H1 (cell line): ENCODE measurements around the gene HTR1B. TPM values are rescaled to one million over a fixed set of nuclear protein-coding genes. Genes with fewer than 3 reads are reported as not detected.

Experiments
- CTCF ChIA-PET: fragments of 300-600 bp; sonication (Branson Sonifier 250); formaldehyde crosslinking; loops from one replicate; lab custom pipeline; 2021; ENCODE audit not compliant: partially characterized antibody; lab: Charles Lee
- POLR2A ChIA-PET: fragments of 300-600 bp; sonication (Branson Sonifier 250); formaldehyde crosslinking; loops from one replicate; lab custom pipeline; 2021; ENCODE audit warnings: inconsistent platforms; ENCODE audit not compliant: partially characterized antibody; lab: Charles Lee
- DNase-seq, 2 experiments: peaks; one replicate each; pipeline versions ENCODE4 v3.0.0 to v3.0.0-alpha.2; 2010 to 2022; ENCODE audit warnings: low spot score in 2 of 2, low read depth in 1 of 2, mixed read lengths in 1 of 2
- FAIRE-seq: peaks from 2 replicates; lab custom pipeline; 2011; peaks lifted over from hg19 to GRCh38; lab: Jason Lieb, UNC
- H2AFZ ChIP-seq: 2 replicates; pipeline ENCODE4 v1.8.1; 2012; ENCODE audit warnings: low read length, inconsistent platforms
- H2AK5ac ChIP-seq: 2 replicates; pipeline ENCODE4 v1.6.1; 2013; ENCODE audit warnings: low read depth, low read length
- H2BK120ac ChIP-seq: replicated peaks from 2 replicates; pipeline ENCODE3; 2013; ENCODE audit warnings: low read depth, low read length, inconsistent platforms
- H2BK12ac ChIP-seq: 2 replicates; pipeline ENCODE4 v1.6.1; 2013; ENCODE audit warnings: low read depth, low read length
- H2BK15ac ChIP-seq: 2 replicates; pipeline ENCODE4 v1.6.1; 2013; ENCODE audit warnings: low read length
- H2BK20ac ChIP-seq: 2 replicates; pipeline ENCODE4 v1.6.1; 2013; ENCODE audit warnings: low read length
- H2BK5ac ChIP-seq: 2 replicates; pipeline ENCODE4 v1.6.1; 2013; ENCODE audit warnings: low read depth, low read length
- H3K14ac ChIP-seq: 2 replicates; pipeline ENCODE4 v1.6.1; 2013; ENCODE audit warnings: inconsistent platforms; ENCODE audit not compliant: insufficient read length
- H3K18ac ChIP-seq: 2 replicates; pipeline ENCODE4 v1.6.1; 2013; ENCODE audit warnings: low read length; ENCODE audit errors: extremely low read depth
- H3K23ac ChIP-seq: 2 replicates; pipeline ENCODE4 v1.6.1; 2013; ENCODE audit warnings: inconsistent platforms; ENCODE audit not compliant: insufficient read length
- H3K23me2 ChIP-seq: 2 replicates; pipeline ENCODE4 v1.6.1; 2013; ENCODE audit warnings: low read depth, low read length
- H3K27ac ChIP-seq: 2 replicates; pipeline ENCODE4 v1.6.1; 2011; ENCODE audit warnings: low read depth, low read length, inconsistent platforms
- H3K27me3 ChIP-seq, 4 experiments: replicated peaks in 1 of 4; 1 replicate in 1 of 4; 2 replicates in 3 of 4; pipeline versions ENCODE4 v1.6.1 to v1.8.1; 2011 to 2013; ENCODE audit warnings: low read length in 3 of 4, mild to moderate bottlenecking in 3 of 4, inconsistent platforms in 2 of 4, mixed read lengths in 2 of 4, moderate library complexity in 1 of 4; ENCODE audit not compliant: control insufficient read depth in 3 of 4, insufficient read depth in 3 of 4; ENCODE audit errors: extremely low read depth in 1 of 4
- H3K36me3 ChIP-seq, 4 experiments: 2 replicates each; pipeline versions ENCODE4 v1.6.1 to v1.8.1; 2011 to 2013; ENCODE audit warnings: mild to moderate bottlenecking in 4 of 4, low read length in 3 of 4, moderate library complexity in 2 of 4, control low read depth in 1 of 4, inconsistent platforms in 1 of 4; ENCODE audit not compliant: insufficient read depth in 4 of 4, control insufficient read depth in 2 of 4
- H3K4ac ChIP-seq: replicated peaks from 2 replicates; pipeline ENCODE3; 2013; ENCODE audit warnings: low read length, low read depth, mixed read lengths, inconsistent platforms; ENCODE audit not compliant: insufficient read length
- H3K4me1 ChIP-seq, 4 experiments: replicated peaks in 1 of 4; 1 replicate in 1 of 4; 2 replicates in 3 of 4; pipeline versions ENCODE4 v1.6.1 to v1.8.1; 2011 to 2013; ENCODE audit warnings: low read length in 3 of 4, inconsistent platforms in 2 of 4, mixed read lengths in 1 of 4; ENCODE audit not compliant: insufficient read depth in 4 of 4, control insufficient read depth in 3 of 4
- H3K4me2 ChIP-seq, 2 experiments: 2 replicates each; pipeline versions ENCODE4 v1.6.1 to v1.8.1; 2011 to 2013; ENCODE audit warnings: low read depth in 2 of 2, low read length in 2 of 2, control low read depth in 1 of 2, inconsistent platforms in 1 of 2, mild to moderate bottlenecking in 1 of 2; ENCODE audit not compliant: insufficient read depth in 1 of 2
- H3K4me3 ChIP-seq, 4 experiments: fragments of 200-600, 300-600 bp in 1 of 4; sonication (generic), shearing (Covaris generic), sonication (Bioruptor Twin) in 1 of 4; 2 replicates each; pipeline versions ENCODE4 v1.5.1 to v1.8.1; 2011 to 2016; ENCODE audit warnings: low read length in 4 of 4, low read depth in 3 of 4, control low read depth in 2 of 4, inconsistent platforms in 2 of 4, mild to moderate bottlenecking in 2 of 4, mixed read lengths in 1 of 4, moderate library complexity in 1 of 4; ENCODE audit not compliant: insufficient read depth in 2 of 4; ENCODE audit errors: extremely low read depth in 1 of 4
- H3K56ac ChIP-seq: replicated peaks from 2 replicates; pipeline ENCODE3; 2013; ENCODE audit warnings: low read depth, mild to moderate bottlenecking, mixed read lengths, low read length, inconsistent platforms; ENCODE audit not compliant: insufficient read length
- H3K79me1 ChIP-seq: 2 replicates; pipeline ENCODE4 v1.6.1; 2013; ENCODE audit warnings: low read depth, low read length, control low read depth
- H3K79me2 ChIP-seq, 2 experiments: 2 replicates each; pipeline versions ENCODE4 v1.6.1 to v1.8.1; 2012 to 2013; ENCODE audit warnings: low read length in 2 of 2, mild to moderate bottlenecking in 2 of 2, inconsistent platforms in 1 of 2; ENCODE audit not compliant: insufficient read depth in 2 of 2, control insufficient read depth in 1 of 2
- H3K9ac ChIP-seq, 4 experiments: replicated peaks in 1 of 4; 1 replicate in 1 of 4; 2 replicates in 3 of 4; pipeline versions ENCODE4 v1.6.1 to v1.8.1; 2011 to 2013; ENCODE audit warnings: low read depth in 3 of 4, low read length in 3 of 4, control low read depth in 2 of 4, mild to moderate bottlenecking in 2 of 4, moderate library complexity in 2 of 4, inconsistent platforms in 1 of 4; ENCODE audit errors: extremely low read depth in 1 of 4
- H3K9me3 ChIP-seq, 2 experiments: 2 replicates each; pipeline versions ENCODE4 v1.6.1 to v1.8.1; 2012 to 2013; ENCODE audit warnings: mild to moderate bottlenecking in 2 of 2, moderate library complexity in 2 of 2, control low read depth in 1 of 2, inconsistent platforms in 1 of 2, low read depth in 1 of 2, low read length in 1 of 2, mixed read lengths in 1 of 2; ENCODE audit not compliant: insufficient read depth in 2 of 2
- H4K20me1 ChIP-seq, 2 experiments: replicated peaks in 1 of 2; 2 replicates each; pipeline versions ENCODE3 to v1.8.1; 2011 to 2013; ENCODE audit warnings: inconsistent platforms in 2 of 2, low read length in 2 of 2, mild to moderate bottlenecking in 1 of 2; ENCODE audit not compliant: insufficient read depth in 2 of 2, control insufficient read depth in 1 of 2
- H4K5ac ChIP-seq: 2 replicates; pipeline ENCODE4 v1.6.1; 2013; ENCODE audit warnings: low read length, low read depth, mixed read lengths, inconsistent platforms; ENCODE audit not compliant: insufficient read length
- H4K8ac ChIP-seq: 2 replicates; pipeline ENCODE4 v1.8.0; 2013; ENCODE audit warnings: mild to moderate bottlenecking, moderate library complexity, low read length, inconsistent platforms; ENCODE audit not compliant: insufficient read depth; ENCODE audit errors: extremely low read depth
- H4K91ac ChIP-seq: replicated peaks from 2 replicates; pipeline ENCODE3; 2013; ENCODE audit warnings: low read length, mixed read lengths, inconsistent platforms; ENCODE audit not compliant: insufficient read length
- ASH2L ChIP-seq: fragments of 200-600, 300-600 bp; sonication (generic); IDR thresholded peaks from one replicate; pipeline ENCODE4 v1.7.1; 2017; ENCODE audit warnings: low read length
- CEBPB ChIP-seq: IDR thresholded peaks from 2 replicates; pipeline ENCODE4 v1.6.1; 2012; ENCODE audit warnings: low read depth, low read length
- CHD1 ChIP-seq: IDR thresholded peaks from 2 replicates; pipeline ENCODE4 v1.6.1; 2012; ENCODE audit warnings: low read depth, low read length, improper control_type of control experiment
- CREB1 ChIP-seq: IDR thresholded peaks from 2 replicates; pipeline ENCODE4 v1.6.1; 2012; ENCODE audit warnings: inconsistent platforms
- EP300 ChIP-seq, 2 experiments: IDR thresholded peaks; 1 replicate in 1 of 2; 2 replicates in 1 of 2; pipeline ENCODE4 v1.6.1; 2011 to 2012; ENCODE audit warnings: low read depth in 2 of 2, low read length in 2 of 2, mild to moderate bottlenecking in 2 of 2, borderline replicate concordance in 1 of 2, inconsistent platforms in 1 of 2, moderate library complexity in 1 of 2
- FOSL1 ChIP-seq: IDR thresholded peaks from 2 replicates; pipeline ENCODE4 v1.6.1; 2011; ENCODE audit warnings: mild to moderate bottlenecking, low read depth, low read length, moderate library complexity; ENCODE audit not compliant: insufficient read depth
- HDAC2 ChIP-seq, 2 experiments: fragments of 300-600 bp in 1 of 2; sonication (generic) in 1 of 2; IDR thresholded peaks; 2 replicates each; pipeline ENCODE4 v1.6.1; 2011 to 2012; ENCODE audit warnings: low read depth in 2 of 2, low read length in 2 of 2, mild to moderate bottlenecking in 2 of 2, moderate library complexity in 2 of 2, borderline replicate concordance in 1 of 2, inconsistent platforms in 1 of 2
- PHF8 ChIP-seq: fragments of 200-600 bp; sonication (generic); conservative IDR thresholded peaks from 2 replicates; pipeline ENCODE4 v1.7.1; 2012; ENCODE audit warnings: low read depth, mild to moderate bottlenecking, inconsistent platforms, low read length, moderate library complexity
- POLR2A ChIP-seq, 2 experiments: IDR thresholded peaks; 1 replicate in 1 of 2; 2 replicates in 1 of 2; pipeline ENCODE4 v1.6.1; 2011; ENCODE audit warnings: low read depth in 2 of 2, low read length in 2 of 2, mild to moderate bottlenecking in 2 of 2; ENCODE audit errors: control extremely low read depth in 1 of 2
- POLR2AphosphoS5 ChIP-seq: IDR thresholded peaks from 2 replicates; pipeline ENCODE4 v1.6.1; 2011; ENCODE audit warnings: low read depth, low read length
- SP1 ChIP-seq: IDR thresholded peaks from 2 replicates; pipeline ENCODE4 v1.6.1; 2011; ENCODE audit warnings: low read depth, low read length
- SRF ChIP-seq: IDR thresholded peaks from 2 replicates; pipeline ENCODE4 v1.6.1; 2011; ENCODE audit warnings: mild to moderate bottlenecking, low read depth, low read length, moderate library complexity
- YY1 ChIP-seq: IDR thresholded peaks from 2 replicates; pipeline ENCODE4 v1.6.1; 2011; ENCODE audit warnings: low read depth, mild to moderate bottlenecking, low read length
- ZNF274 ChIP-seq: IDR thresholded peaks from 2 replicates; pipeline ENCODE4 v1.7.0; 2012; ENCODE audit warnings: low read length, borderline replicate concordance; ENCODE audit errors: extremely low read depth
- WGBS, 2 experiments: shearing (Covaris generic) in 1 of 2; methylation state at CpG; one replicate each; pipeline versions ENCODE4 v1.1.6 to v1.1.7; 2013 to 2015; ENCODE audit warnings: low lambda C conversion rate in 2 of 2, mixed read lengths in 2 of 2, inconsistent platforms in 1 of 2, low coverage in 1 of 2, missing lambda C conversion rate in 1 of 2; ENCODE audit not compliant: insufficient replicate concordance in 2 of 2, insufficient coverage in 1 of 2, insufficient read length in 1 of 2; ENCODE audit errors: extremely low coverage in 1 of 2, missing lambda C conversion rate in 1 of 2; 5-methylcytosine and 5-hydroxymethylcytosine counted together
- polyA plus RNA-seq, 7 experiments: library from polyadenylated mRNA; depleted of rRNA in 3 of 7; stranded (reverse) in 5 of 7; unstranded in 2 of 7; fragments of >200 nt in 5 of 7; fragments of 200-250 nt in 2 of 7; gene quantifications; 1 replicate in 5 of 7; 2 replicates in 1 of 7; 4 replicates in 1 of 7; pipeline versions ENCODE4 v1.2.1 to v1.2.3, GENCODE V29; 2011 to 2013; ENCODE audit warnings: missing spikeins in 2 of 7, mixed read lengths in 2 of 7
- total RNA-seq: library from RNA; stranded (reverse); fragmentation: NEBNext Ultra II Directional; extraction: Animal tissue kit (Norgen Biotek cat#: 25700); gene quantifications from 2 replicates; pipeline ENCODE4 v1.2.1, GENCODE V29; 2021
- TF ChIP-seq, protein P1 (sequence below): IDR thresholded peaks from 2 replicates; pipeline ENCODE4 v1.6.1; 2012; ENCODE audit warnings: inconsistent platforms

The HTR1B gene
- total and polyA plus RNA-seq, 2 of the 8 experiments (the other 6 are each of a cell fraction or from before 2014, with no cell fraction given) = 1.1 to 1.4 TPM

DNA sequence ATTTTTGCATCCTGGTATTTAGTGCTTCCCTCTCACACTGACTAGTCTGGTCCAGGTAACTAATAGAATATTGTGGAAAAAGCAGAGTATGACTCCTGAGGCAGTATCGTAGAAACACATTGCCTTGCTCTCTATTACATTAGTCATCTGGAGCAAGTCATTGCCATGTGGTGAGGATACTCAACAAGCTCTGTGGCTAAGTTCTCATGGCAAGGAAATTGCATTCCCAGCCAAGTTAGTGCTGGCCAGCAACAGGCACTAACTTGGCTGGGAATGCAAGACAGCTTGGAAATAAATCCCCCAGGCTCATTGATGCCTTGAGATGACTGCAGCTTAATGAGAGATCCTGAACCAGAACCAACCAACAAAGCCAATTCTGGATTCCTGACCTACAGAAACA lies 39.7 kb upstream of the HTR1B start:
- Histone ChIP-seq H3K4me3 (no peak overlapping the region), H4K8ac (no peak overlapping the region), H3K23ac (no peak overlapping the region), H3K4ac (no peak overlapping the region), H2AK5ac (no peak overlapping the region), H2BK120ac (no peak overlapping the region), H3K23me2 (no peaks in the 10 kb centered on the region), H3K9me3 (no peaks in the 10 kb centered on the region), H3K56ac (no peak overlapping the region), H2AFZ (no peak overlapping the region), H4K5ac (no peak overlapping the region), H3K79me2 (no peaks in the 10 kb centered on the region), H3K14ac (no peak overlapping the region), H4K91ac (no peak overlapping the region), H2BK20ac (no peak overlapping the region), H3K79me1 (no peaks in the 10 kb centered on the region), H3K27ac (no peak overlapping the region), H3K4me1 (no peaks in the 10 kb centered on the region), H2BK15ac (no peak overlapping the region), H3K18ac (no peak overlapping the region), H2BK5ac (no peak overlapping the region), H3K27me3 (no peaks in the 10 kb centered on the region; a peak in 1 of 7 replicates), H3K9ac (no peak overlapping the region), H3K36me3 (no peaks in the 10 kb centered on the region), H3K4me2 (no peak overlapping the region), H4K20me1 (no peaks in the 10 kb centered on the region), H2BK12ac (no peak overlapping the region)
- CTCF ChIA-PET = interaction anchor here (1.1 kb wide), 1 partner anchor 36 kb away, joined by 4 read pairs; no protein-coding TSS in a partner anchor
- FAIRE-seq (no peak), DNase-seq (no peak)
- 84% methylated on average over 1 of the region's 1 CpG; no CpG with 5 or more reads in 1 of the 2 experiments for WGBS, 2 experiments
- POLR2A ChIA-PET = no interaction called here
- TF ChIP-seq CREB1 (no peak), ZNF274 (no peak), YY1 (no peak), POLR2A (IDR thresholded peaks at IDR 0.05; ENCODE audit: control extremely low read depth in 1 of 2, low read depth in 2 of 2, low read length in 2 of 2) (no peak), POLR2AphosphoS5 (no peak), SP1 (no peak), HDAC2 (IDR thresholded peaks at IDR 0.05; ENCODE audit: borderline replicate concordance in 1 of 2, low read depth in 2 of 2, low read length in 2 of 2) (no peak), EP300 (IDR thresholded peaks at IDR 0.05; ENCODE audit: borderline replicate concordance in 1 of 2, low read depth in 2 of 2, low read length in 2 of 2) (no peak), SRF (no peak), CHD1 (no peak), PHF8 (no peak), CEBPB (no peak), ASH2L (no peak), FOSL1 (no peak)
- TF ChIP-seq, protein P1, sequence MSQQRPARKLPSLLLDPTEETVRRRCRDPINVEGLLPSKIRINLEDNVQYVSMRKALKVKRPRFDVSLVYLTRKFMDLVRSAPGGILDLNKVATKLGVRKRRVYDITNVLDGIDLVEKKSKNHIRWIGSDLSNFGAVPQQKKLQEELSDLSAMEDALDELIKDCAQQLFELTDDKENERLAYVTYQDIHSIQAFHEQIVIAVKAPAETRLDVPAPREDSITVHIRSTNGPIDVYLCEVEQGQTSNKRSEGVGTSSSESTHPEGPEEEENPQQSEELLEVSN = no peak
